ENCODE results near the gene KLHL3. TPM values are rescaled to one million over a fixed set of nuclear protein-coding genes. Genes with fewer than 3 reads are reported as not detected.
"Not testable (repeated sequence)": the region's sequence is repeated elsewhere in the genome, so short reads cannot be mapped to it uniquely, and the experiment has no call there.

The KLHL3 gene
- total RNA-seq: 35.1 TPM
- long read RNA-seq, full-length matches to known transcripts: 5 of 15 reads
- long read RNA-seq, partial matches to known transcripts: 1 of 15 reads
- long read RNA-seq, other reads (novel, unspliced or antisense): 9 of 15 reads

GRCh38 chr5:137735555-137736284 lies at the start of gene KLHL3:
Gene KLHL3, minus strand, starts transcription at chr5:137736089. Its CDS starts 443 bp downstream, at chr5:137735646.
- intact Hi-C loops (cut with DNase I): loop anchor here (2.0 kb wide), 1 partner anchor 113 kb away; no protein-coding TSS in a partner anchor
- peak; percentile 75 for DNase-seq (ENCODE audit: low spot score)

GRCh38 chr5:137782984-137783536 lies 47.2 kb upstream of the KLHL3 start:
- intact Hi-C loops (cut with DNase I): no loop called here
- no peak for DNase-seq (ENCODE audit: low spot score)

GRCh38 chr5:137782055-137782454 lies 46.2 kb upstream of the KLHL3 start:
- no peak for DNase-seq (ENCODE audit: low spot score)
- intact Hi-C loops (cut with DNase I): no loop called here

GRCh38 chr5:137778772-137779564 lies 43.1 kb upstream of the KLHL3 start:
- DNase-seq (ENCODE audit: low spot score): no peak
- intact Hi-C loops (cut with DNase I): loop anchor here (5.0 kb wide), 3 partner anchors 43 to 288 kb away; partner anchors contain the start of gene FAM13B

GRCh38 chr5:137767937-137768336 lies 32.0 kb upstream of the KLHL3 start:
- intact Hi-C loops (cut with DNase I); DNase-seq (ENCODE audit: low spot score): not testable (repeated sequence)

- intact Hi-C loops (cut with DNase I): no loop called here
- no peak for DNase-seq (ENCODE audit: low spot score)
These were observed 25.7 kb upstream of the KLHL3 start for GRCh38 chr5:137761566-137761965.

GRCh38 chr5:137760719-137761516 lies 25.0 kb upstream of the KLHL3 start:
- intact Hi-C loops (cut with DNase I): no loop called here
- DNase-seq (ENCODE audit: low spot score): no peak

- intact Hi-C loops (cut with DNase I): no loop called here
- no peak for DNase-seq (ENCODE audit: low spot score)
These were observed 24.4 kb upstream of the KLHL3 start for GRCh38 chr5:137760294-137760693.

GRCh38 chr5:137758715-137759306 lies 22.9 kb upstream of the KLHL3 start:
- intact Hi-C loops (cut with DNase I): loop anchor here (10.0 kb wide), 1 partner anchor 376 kb away; the partner anchor contains the start of gene NME5
- no peak for DNase-seq (ENCODE audit: low spot score)

- no peak for DNase-seq (ENCODE audit: low spot score)
- intact Hi-C loops (cut with DNase I): loop anchor here (10.0 kb wide), 1 partner anchor 377 kb away; the partner anchor contains the start of gene NME5
These were observed 22.2 kb upstream of the KLHL3 start for GRCh38 chr5:137758121-137758520.

- intact Hi-C loops (cut with DNase I): loop anchor here (10.0 kb wide), 1 partner anchor 377 kb away; the partner anchor contains the start of gene NME5
- DNase-seq (ENCODE audit: low spot score): no peak
These were observed 21.7 kb upstream of the KLHL3 start for GRCh38 chr5:137757634-137758033.

GRCh38 chr5:137754961-137755762 lies 19.3 kb upstream of the KLHL3 start:
- intact Hi-C loops (cut with DNase I): loop anchor here (10.0 kb wide), 1 partner anchor 380 kb away; the partner anchor contains the start of gene NME5

GRCh38 chr5:137754188-137754960 lies 18.5 kb upstream of the KLHL3 start, which contains the start of gene HNRNPA0:
Gene HNRNPA0, minus strand, starts transcription at chr5:137754363. Its CDS starts 297 bp downstream, at chr5:137754066.
- peak; percentile 98 for DNase-seq (ENCODE audit: low spot score)
- intact Hi-C loops (cut with DNase I): loop anchor here (10.0 kb wide), 1 partner anchor 380 kb away; the partner anchor contains the start of gene NME5

More at GRCh38 chr5:137754961-137755762, 19.3 kb upstream of the KLHL3 start:
- DNase-seq (ENCODE audit: low spot score): no peak

GRCh38 chr5:137753691-137754187 lies 17.9 kb upstream of the KLHL3 start:
- peak; percentile 74 for DNase-seq (ENCODE audit: low spot score)
- intact Hi-C loops (cut with DNase I): loop anchor here (10.0 kb wide), 1 partner anchor 381 kb away; the partner anchor contains the start of gene NME5

- intact Hi-C loops (cut with DNase I): loop anchor here (10.0 kb wide), 1 partner anchor 382 kb away; the partner anchor contains the start of gene NME5
- peak; percentile 79 for DNase-seq (ENCODE audit: low spot score)
These were observed 17.2 kb upstream of the KLHL3 start for GRCh38 chr5:137752905-137753690.
